Activated CD4-positive, alpha-beta T cell treated with anti-CD3 and anti-CD28 coated beads, Interleukin-10, Interleukin-2, amounts not matched to agents 100 ng/mL and 50 ng/mL, durations not matched to agents 16 hours and 8 hours (primary cell): ENCODE data around the gene ZBTB17.

ENCODE experiments used
- DNase-seq: peaks from one replicate; pipeline ENCODE4 v3.0.0-alpha.2; 2020

ZBTB17 gene

DNA sequence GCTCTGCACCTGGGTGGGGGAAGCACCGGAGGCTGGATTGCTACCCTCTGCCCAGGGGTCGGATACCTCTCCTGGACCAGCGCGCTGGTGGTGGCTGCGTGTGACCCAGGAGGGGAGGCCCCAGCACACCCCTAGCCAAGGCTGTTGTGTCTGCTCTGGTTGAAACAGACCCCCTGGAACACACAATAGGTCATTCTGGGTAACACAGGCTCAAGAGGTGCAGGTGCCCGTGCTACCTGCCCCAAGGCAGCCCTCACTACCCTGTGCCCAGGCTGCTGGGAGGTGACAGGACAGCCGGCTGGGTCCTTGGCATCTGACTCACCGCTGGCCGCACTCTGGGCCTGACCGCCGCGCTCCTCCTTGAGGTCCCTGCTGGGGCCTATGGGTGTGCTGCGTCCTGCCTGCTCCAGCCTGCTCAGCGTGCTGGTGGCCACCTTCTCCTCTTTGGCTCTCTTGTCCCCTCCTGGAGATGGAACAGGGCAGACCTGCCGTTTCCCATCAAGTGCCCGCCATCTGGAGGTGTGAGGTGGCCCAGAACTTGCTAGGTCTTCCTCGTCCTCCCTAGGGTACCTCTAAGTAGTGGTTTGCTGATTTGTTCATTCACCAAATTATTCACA, 30.0 kb downstream of the ZBTB17 start:
- no peak for DNase-seq

DNA sequence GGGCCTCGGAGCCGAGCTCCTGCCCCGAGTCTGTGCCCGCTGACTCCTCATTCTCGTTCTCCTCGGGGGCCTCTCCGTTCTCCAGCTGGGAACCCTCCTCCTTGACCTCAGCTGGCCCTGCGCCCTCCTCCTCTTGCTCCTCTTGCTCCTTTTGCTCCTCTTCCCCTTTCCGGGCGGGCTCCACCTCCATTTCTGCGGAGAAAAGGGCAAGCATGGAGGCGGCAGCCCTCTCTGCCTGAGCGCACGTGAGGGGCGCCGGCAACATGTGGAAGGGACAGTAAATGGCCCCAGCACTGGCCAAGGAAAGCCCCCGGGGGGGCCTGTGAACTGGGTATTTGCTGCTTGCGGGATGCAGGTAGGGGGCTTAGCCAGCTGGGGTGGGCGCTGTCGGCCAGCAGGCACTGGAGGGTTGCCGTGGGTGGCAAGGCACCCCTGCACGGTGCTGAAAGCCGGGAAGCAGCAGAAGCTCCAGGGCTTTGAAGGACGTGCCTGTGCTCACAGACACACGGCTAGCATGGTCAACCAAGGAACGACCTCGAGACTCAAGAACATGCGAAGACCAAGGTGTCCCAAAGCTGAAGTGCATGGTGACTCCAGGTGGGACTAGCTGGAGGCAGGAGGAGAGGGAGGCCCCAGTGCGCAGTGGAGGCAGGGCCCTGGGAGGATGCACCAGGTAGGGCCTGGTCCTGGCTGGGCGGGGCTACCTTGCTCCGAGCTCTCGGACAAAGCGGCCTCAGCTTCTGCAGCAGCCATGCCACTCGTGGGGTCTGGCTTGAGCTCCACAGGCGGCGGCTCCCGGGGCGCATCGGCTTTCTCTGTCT, 30.7 kb downstream of the ZBTB17 start:
- no peak for DNase-seq

GRCh38 chr1:15944308-15945010, 31.4 kb downstream of the ZBTB17 start:
- DNase-seq = no peak

GRCh38 chr1:15943992-15944307, 32.0 kb downstream of the ZBTB17 start:
- DNase-seq = no peak

DNA sequence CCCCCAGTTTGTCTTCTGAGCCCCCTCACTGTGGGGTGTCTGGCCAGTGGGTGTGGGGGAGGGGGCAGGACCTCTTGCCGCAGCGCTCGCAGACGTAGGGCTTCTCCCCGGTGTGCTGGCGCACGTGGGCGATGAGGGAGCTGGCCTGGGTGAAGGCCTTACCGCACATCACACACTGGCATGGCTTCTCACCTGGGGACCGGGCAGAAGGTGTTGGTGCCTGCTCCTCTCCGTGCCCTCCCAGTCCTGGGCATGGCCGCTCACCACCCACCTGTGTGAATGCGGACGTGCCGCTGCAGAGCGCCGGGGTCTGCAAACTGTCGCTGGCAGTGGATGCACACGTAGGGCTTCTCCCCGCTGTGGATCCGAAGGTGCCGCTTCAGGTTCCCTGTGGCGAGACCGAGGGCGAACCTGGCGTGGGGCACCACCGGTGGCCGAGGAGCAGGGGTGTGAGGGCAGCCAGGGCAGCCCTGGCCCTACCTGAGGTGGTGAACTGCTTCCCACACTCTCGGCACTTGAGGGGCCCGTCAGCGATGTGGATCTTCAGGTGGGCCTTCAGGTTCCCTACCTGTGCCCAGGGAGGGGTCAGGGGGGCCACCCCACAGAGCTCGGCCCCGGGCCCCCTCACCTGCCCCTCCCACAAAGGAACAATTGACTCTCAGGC, 32.4 kb downstream of the ZBTB17 start:
- DNase-seq = no peak

- no peak for DNase-seq
Measured at GRCh38 chr1:15942661-15943327, 33.1 kb downstream of the ZBTB17 start.

DNA sequence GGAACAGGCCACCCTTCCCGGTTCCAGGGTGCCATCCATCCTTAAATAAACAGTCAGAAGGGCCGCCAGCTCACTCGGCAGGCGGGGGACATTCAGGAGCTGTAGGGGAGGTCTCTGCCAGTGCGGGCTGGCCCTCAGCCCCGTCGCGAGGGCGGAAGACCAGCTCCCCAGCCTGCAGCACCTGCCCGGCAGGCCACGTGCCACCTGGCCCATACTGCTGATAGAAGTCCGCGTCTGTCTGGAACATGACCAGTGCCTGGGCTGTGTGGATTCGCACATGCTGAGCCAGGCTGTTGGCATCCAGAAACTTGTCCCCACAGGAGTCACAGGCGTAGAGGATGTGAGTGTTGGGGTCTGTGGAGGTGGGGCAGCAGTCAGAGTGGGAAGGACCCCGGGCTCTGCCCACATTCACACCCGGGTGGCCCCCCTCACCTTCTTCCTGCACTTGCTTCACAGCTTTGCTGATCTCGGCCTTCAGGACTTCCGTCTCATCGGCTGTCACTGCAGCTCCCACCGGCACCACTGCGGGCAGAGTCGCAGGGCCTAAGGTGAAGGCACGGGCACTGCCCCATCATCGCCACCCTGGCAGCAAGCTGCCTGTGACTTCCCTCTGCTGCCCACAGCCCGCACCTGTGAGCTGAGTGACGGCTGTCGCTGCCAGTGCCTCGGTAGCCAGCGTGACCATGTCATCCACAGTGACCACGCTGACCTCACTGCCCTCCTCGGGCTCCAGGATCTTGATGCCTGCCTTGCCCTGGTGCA, 33.8 kb downstream of the ZBTB17 start:
- no peak for DNase-seq

DNA sequence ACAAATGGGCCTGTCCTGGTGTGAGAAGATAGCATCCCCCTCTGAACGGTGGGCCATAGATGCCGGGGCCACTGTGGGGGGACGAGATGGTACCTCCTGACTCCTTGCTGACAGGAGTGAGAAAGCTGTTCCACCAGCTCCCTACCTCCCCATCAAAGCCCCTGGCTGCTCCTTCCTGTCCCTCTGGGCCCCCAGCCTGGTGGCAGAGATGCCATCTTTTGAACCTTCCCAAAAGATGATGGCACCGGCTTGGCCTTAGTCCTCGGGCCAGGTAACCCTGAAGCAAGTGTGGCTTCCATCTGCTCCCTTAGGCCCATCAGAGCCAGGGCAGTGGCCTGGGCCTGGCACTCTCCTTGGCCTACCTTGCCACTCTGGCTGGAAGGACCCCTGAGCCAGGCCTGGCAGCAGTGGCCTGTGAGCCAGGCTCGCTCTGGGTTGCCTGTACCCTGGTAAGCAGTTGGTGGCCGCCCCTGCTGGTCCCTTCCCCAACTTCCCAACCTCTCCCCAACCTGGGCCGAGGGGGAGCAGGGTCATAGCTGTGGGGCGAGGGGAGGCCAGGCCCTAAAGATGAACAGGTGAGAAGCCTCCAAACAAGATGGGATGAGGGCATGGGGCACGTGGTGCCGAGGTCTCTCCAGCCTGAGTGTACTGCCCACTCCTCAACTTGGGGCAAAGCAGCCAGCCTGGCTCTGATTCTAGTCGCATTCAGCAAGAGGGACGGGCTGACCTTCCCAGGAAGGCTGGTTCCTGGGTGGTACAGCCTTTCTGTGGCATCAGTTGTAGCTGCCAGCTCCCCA, 34.7 kb downstream of the ZBTB17 start:
- no peak for DNase-seq

- DNase-seq = no peak
Measured at GRCh38 chr1:15940110-15941043, 35.5 kb downstream of the ZBTB17 start.

DNA sequence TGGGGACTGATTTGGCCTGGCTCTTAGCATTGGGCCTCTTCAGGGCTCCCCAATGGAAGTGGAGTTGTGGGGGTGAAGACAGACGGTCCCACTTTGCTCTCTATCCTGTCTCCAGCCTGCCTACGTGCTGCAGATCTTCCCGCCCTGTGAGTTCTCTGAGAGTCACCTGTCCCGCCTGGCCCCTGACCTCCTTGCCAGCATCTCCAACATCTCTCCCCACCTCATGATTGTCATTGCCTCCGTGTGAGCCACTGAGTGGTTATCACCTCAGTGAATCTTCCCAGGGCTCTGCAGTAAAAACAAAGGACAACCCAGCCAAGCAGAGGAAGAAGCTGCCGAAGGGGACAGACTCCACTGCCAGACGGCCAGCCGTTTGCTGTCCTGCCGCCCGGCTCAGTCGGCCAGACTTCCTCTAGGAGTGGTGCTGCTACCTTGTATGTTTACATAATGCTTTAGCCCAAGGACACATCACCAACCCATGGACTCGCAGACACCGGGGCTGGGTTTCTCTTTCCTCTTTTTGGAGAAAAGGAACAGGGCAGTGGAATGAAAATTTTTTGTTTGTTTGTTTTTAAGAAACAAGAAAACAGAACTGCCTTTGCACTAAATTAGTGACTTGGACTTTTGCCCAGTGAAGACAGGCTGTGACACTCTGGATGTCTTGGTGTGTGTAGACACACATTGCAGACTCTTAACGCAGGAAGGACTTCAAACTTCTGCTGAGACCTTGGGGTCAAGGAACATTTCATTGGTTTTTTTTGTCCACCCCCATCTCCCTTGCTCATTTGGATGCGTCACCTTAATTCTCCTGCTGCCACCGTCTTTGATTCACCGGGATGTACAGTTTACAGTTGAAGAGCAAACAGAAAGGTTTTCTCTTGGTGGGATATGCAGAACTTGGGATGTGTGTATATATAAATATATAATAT, 36.5 kb downstream of the ZBTB17 start:
- DNase-seq = no peak

DNA sequence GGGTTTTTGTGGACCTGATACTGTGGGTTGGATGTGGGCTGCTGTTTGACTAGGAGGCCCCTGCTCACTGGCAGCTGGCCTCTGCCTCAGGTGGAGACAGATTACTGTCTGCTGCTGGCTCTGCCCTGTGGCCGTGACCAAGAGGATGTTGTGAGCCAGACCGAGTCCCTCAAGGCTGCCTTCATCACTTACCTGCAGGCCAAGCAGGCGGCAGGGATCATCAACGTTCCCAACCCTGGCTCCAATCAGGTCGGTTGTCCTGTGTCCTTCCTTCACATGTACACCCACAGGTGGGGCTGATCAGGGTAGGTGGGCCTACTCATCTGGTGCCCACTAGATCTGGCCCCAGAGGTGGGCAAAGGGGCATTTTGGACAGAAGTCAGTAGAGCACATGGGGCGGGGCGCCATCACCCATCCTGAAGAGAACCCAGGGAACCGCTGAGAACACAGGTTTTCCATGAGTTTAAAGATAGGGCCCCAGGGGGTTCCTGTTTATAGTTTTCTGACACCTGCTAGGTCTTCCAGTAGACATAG, 37.2 kb downstream of the ZBTB17 start:
- DNase-seq = no peak

- DNase-seq = no peak
Measured at GRCh38 chr1:15937706-15938168, 38.2 kb downstream of the ZBTB17 start.

DNA sequence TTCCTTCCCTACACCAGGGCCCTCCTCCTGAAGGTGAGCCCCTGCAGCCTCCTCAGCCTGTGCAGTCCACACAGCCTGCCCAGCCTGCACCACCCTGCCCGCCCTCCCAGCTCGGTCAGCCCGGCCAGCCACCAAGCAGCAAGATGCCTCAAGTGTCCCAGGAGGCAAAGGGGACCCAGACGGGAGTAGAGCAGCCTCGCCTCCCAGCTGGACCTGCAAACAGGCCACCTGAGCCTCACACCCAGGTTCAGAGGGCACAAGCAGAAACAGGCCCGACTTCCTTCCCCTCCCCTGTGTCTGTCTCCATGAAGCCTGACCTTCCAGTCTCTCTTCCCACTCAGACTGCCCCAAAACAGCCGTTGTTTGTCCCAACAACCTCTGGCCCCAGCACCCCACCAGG, 38.8 kb downstream of the ZBTB17 start:
- DNase-seq = no peak

GRCh38 chr1:15936025-15936424, 39.9 kb downstream of the ZBTB17 start:
- no peak for DNase-seq

DNA sequence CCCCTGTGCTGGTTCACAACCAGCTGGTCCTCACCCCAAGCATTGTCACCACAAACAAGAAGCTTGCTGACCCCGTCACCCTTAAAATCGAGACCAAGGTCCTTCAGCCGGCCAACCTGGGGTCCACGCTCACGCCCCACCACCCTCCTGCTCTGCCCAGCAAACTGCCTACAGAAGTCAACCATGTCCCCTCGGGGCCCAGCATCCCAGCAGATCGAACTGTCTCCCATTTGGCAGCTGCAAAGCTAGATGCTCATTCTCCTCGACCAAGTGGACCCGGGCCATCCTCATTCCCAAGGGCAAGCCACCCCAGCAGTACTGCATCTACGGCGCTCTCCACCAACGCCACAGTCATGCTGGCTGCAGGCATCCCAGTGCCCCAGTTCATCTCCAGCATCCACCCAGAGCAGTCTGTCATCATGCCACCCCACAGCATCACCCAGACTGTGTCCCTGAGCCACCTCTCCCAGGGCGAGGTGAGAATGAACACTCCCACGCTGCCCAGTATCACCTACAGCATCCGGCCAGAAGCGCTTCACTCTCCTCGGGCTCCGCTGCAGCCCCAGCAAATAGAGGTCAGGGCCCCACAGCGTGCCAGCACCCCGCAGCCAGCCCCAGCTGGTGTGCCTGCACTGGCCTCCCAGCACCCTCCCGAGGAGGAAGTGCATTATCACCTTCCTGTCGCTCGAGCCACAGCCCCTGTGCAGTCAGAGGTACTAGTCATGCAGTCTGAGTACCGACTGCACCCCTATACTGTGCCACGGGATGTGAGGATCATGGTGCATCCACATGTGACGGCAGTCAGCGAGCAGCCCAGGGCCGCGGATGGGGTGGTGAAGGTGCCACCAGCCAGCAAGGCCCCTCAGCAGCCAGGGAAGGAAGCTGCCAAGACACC, 40.6 kb downstream of the ZBTB17 start:
- no peak for DNase-seq

GRCh38 chr1:15934211-15935055, 41.5 kb downstream of the ZBTB17 start:
- no peak for DNase-seq

- no peak for DNase-seq
Measured at GRCh38 chr1:15933684-15934083, 42.2 kb downstream of the ZBTB17 start.
